MM.1S (cell line): ENCODE measurements around the gene CREB5.

Experiments used
- DNase-seq: peaks from one replicate; pipeline ENCODE4 v3.0.0-alpha.2; 2015
- H2AFZ ChIP-seq: fragments of 300-600 bp; sonication (generic); 2 replicates; pipeline ENCODE4 v1.6.0; 2016; ENCODE audit warnings: antibody characterized with exemption, low read length
- H3F3A ChIP-seq: fragments of 300-600 bp; sonication (generic); 2 replicates; pipeline ENCODE4 v1.6.1; 2016; ENCODE audit warnings: mild to moderate bottlenecking, antibody characterized with exemption, low read length, moderate library complexity, mixed read lengths; ENCODE audit not compliant: insufficient read depth
- H3K27ac ChIP-seq: fragments of 300-600 bp; sonication (generic); 2 replicates; pipeline ENCODE4 v1.5.1; 2016; ENCODE audit warnings: mild to moderate bottlenecking, low read length
- H3K27me3 ChIP-seq: fragments of 300-600 bp; sonication (generic); replicated peaks from 2 replicates; pipeline ENCODE4 v1.6.0; 2016; ENCODE audit warnings: low read length; ENCODE audit not compliant: insufficient read depth
- H3K36me3 ChIP-seq: fragments of 300-600 bp; sonication (generic); replicated peaks from 2 replicates; pipeline ENCODE4 v1.6.1; 2016; ENCODE audit warnings: mild to moderate bottlenecking, low read length, mixed read lengths; ENCODE audit not compliant: insufficient read depth
- H3K4me1 ChIP-seq: fragments of 300-600 bp; sonication (generic); 2 replicates; pipeline ENCODE4 v1.6.1; 2016; ENCODE audit warnings: low read length, mixed read lengths
- H3K4me2 ChIP-seq: fragments of 300-600 bp; sonication (generic); 2 replicates; pipeline ENCODE4 v1.6.0; 2016; ENCODE audit warnings: low read depth, low read length
- H3K4me3 ChIP-seq: fragments of 300-600 bp; sonication (generic); 2 replicates; pipeline ENCODE4 v1.5.1; 2016; ENCODE audit warnings: low read length, mixed read lengths
- H3K79me2 ChIP-seq: fragments of 300-600 bp; sonication (generic); 2 replicates; pipeline ENCODE4 v1.6.1; 2016; ENCODE audit warnings: mixed run types, low read length, mixed read lengths
- H3K9ac ChIP-seq: fragments of 300-600 bp; sonication (generic); 2 replicates; pipeline ENCODE4 v1.6.1; 2016; ENCODE audit warnings: low read length, mixed read lengths
- H3K9me2 ChIP-seq: fragments of 300-600 bp; sonication (generic); replicated peaks from 2 replicates; pipeline ENCODE4 v1.6.1; 2016; ENCODE audit warnings: mild to moderate bottlenecking, low read length, mixed read lengths; ENCODE audit not compliant: insufficient read depth
- H3K9me3 ChIP-seq: fragments of 300-600 bp; sonication (generic); replicated peaks from 2 replicates; pipeline ENCODE4 v1.6.1; 2016; ENCODE audit warnings: mild to moderate bottlenecking, low read length, mixed read lengths; ENCODE audit not compliant: insufficient read depth
- H4K20me1 ChIP-seq: fragments of 300-600 bp; sonication (generic); 2 replicates; pipeline ENCODE4 v1.6.1; 2016; ENCODE audit warnings: mild to moderate bottlenecking, low read length, moderate library complexity, mixed read lengths; ENCODE audit not compliant: insufficient read depth
- CTCF ChIP-seq: fragments of 300-600 bp; sonication (generic); IDR thresholded peaks from 2 replicates; pipeline ENCODE4 v1.5.1; 2016; ENCODE audit warnings: antibody characterized with exemption, low read length, mixed read lengths
- EZH2 ChIP-seq: fragments of 300-600 bp; sonication (generic); optimal IDR thresholded peaks from 2 replicates; pipeline ENCODE3; 2017; ENCODE audit warnings: low read depth, mild to moderate bottlenecking, antibody characterized with exemption, low read length, mixed read lengths
- EZH2phosphoT487 ChIP-seq: fragments of 300-600 bp; sonication (generic); IDR thresholded peaks from 2 replicates; pipeline ENCODE4 v1.6.1; 2018; ENCODE audit warnings: antibody characterized with exemption, low read length

CREB5 gene

GRCh38 chr7:28411876-28412662 lies at the start of gene CREB5:
Gene CREB5 (plus strand): TSS chr7:28412518. CDS start chr7:28412915, 397 bp downstream.
- Histone ChIP-seq H3K27me3 (peaks cover 23% of the 10 kb centered on the region), H3K4me2 (no peak within 1 kb of the TSS), H3K9me3 (no peaks in the 10 kb centered on the region), H3K9me2 (no peaks in the 10 kb centered on the region), H3K79me2 (no peaks in the 10 kb centered on the region), H3F3A (no peaks in the 10 kb centered on the region; the same call in 1 of the 2 replicates), H4K20me1 (no peaks in the 10 kb centered on the region), H3K4me3 (no peak within 1 kb of the TSS), H3K4me1 (0 out of 2 replicates have a peak, but pooled peaks cover 3% of the 10 kb centered on the region), H3K9ac (no peak within 1 kb of the TSS), H3K36me3 (no peaks in the 10 kb centered on the region), H3K27ac (no peak within 1 kb of the TSS), H2AFZ (no peak within 1 kb of the TSS)
- no peak for TF ChIP-seq EZH2
- TF ChIP-seq CTCF = no peak
- TF ChIP-seq EZH2phosphoT487 = no peak
- DNase-seq = no peak

GRCh38 chr7:28362812-28363211 lies 49.5 kb upstream of the CREB5 start:
- TF ChIP-seq CTCF = peak; percentile 36
- no peak for TF ChIP-seq EZH2
- Histone ChIP-seq H3K9me2 (no peaks in the 10 kb centered on the region), H3K36me3 (no peaks in the 10 kb centered on the region), H3K27me3 (no peaks in the 10 kb centered on the region), H3K9me3 (no peaks in the 10 kb centered on the region), H3K27ac (no peak overlapping the region), H3K4me3 (no peak overlapping the region), H3K9ac (no peak overlapping the region), H3K4me1 (no peaks in the 10 kb centered on the region), H3F3A (no peaks in the 10 kb centered on the region), H2AFZ (no peak overlapping the region), H4K20me1 (no peaks in the 10 kb centered on the region), H3K79me2 (no peaks in the 10 kb centered on the region), H3K4me2 (no peak overlapping the region)
- no peak for DNase-seq

- Histone ChIP-seq H3K27ac (no peak overlapping the region), H3K4me2 (no peak overlapping the region), H3K9me2 (no peaks in the 10 kb centered on the region), H3F3A (no peaks in the 10 kb centered on the region), H3K9ac (no peak overlapping the region), H3K79me2 (no peaks in the 10 kb centered on the region), H3K4me1 (no peaks in the 10 kb centered on the region), H3K36me3 (no peaks in the 10 kb centered on the region), H3K4me3 (no peak overlapping the region), H4K20me1 (no peaks in the 10 kb centered on the region), H2AFZ (no peak overlapping the region), H3K27me3 (no peaks in the 10 kb centered on the region), H3K9me3 (no peaks in the 10 kb centered on the region)
- TF ChIP-seq EZH2 = no peak
- TF ChIP-seq CTCF = peak; percentile 38
- no peak for DNase-seq
These were observed 48.2 kb upstream of the CREB5 start for GRCh38 chr7:28364082-28364481.
